ENCODE measurements around the gene BBX. TPM values are rescaled to one million over a fixed set of nuclear protein-coding genes. Genes with fewer than 3 reads are reported as not detected.

BBX gene
- polyA plus RNA-seq, 3 donors, result 15.7 to 25.1 (median 16.6) TPM

DNA sequence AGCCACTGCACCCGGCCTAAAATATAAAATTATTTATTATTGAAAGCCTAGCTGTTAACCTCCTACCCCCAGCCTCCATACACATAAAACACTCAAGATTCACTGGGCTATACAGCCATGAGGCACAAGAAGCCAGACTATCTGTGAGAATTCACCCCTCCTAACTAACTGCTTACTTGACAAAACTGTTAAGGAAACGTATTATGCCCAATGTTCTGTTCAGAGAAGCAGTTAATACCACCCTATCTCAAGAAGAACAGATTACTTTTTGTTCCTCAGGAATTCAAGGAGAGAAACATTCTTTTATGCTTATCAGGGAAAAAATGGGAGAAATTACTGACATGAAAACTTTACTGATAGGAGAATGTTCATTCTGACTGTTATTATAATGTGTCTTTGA is 144.1 kb downstream of the BBX start:
- H3K27me3 ChIP-seq (ENCODE audit: control insufficient read depth in 2 of 2, insufficient read depth in 2 of 2, low read length in 2 of 2), result no peaks in the 10 kb centered on the region
- no peaks in the 10 kb centered on the region for H3K27me3 Mint-ChIP-seq (ENCODE audit: low read depth in 3 of 3)
- H3K27ac Mint-ChIP-seq, result no peak overlapping the region
- no CpG with 5 or more reads among the region's 2 CpGs for WGBS (ENCODE audit: insufficient coverage)
- no peaks in the 10 kb centered on the region for H3K79me2 ChIP-seq (ENCODE audit: insufficient read depth, low read length)
- TF ChIP-seq, protein P1, sequence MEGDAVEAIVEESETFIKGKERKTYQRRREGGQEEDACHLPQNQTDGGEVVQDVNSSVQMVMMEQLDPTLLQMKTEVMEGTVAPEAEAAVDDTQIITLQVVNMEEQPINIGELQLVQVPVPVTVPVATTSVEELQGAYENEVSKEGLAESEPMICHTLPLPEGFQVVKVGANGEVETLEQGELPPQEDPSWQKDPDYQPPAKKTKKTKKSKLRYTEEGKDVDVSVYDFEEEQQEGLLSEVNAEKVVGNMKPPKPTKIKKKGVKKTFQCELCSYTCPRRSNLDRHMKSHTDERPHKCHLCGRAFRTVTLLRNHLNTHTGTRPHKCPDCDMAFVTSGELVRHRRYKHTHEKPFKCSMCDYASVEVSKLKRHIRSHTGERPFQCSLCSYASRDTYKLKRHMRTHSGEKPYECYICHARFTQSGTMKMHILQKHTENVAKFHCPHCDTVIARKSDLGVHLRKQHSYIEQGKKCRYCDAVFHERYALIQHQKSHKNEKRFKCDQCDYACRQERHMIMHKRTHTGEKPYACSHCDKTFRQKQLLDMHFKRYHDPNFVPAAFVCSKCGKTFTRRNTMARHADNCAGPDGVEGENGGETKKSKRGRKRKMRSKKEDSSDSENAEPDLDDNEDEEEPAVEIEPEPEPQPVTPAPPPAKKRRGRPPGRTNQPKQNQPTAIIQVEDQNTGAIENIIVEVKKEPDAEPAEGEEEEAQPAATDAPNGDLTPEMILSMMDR (IDR thresholded peaks at IDR 0.05), result no peak
- H2AFZ ChIP-seq (ENCODE audit: insufficient read depth, low read depth, low read length, poor library complexity, severe bottlenecking), result no peak overlapping the region
- H3K36me3 ChIP-seq (replicated peaks in 1 of 2; ENCODE audit: control insufficient read depth in 1 of 2, insufficient read depth in 2 of 2, low read length in 2 of 2), result no peaks in the 10 kb centered on the region
- H3K4me3 Mint-ChIP-seq, result no peak overlapping the region
- no peak overlapping the region for H3K9ac ChIP-seq (ENCODE audit: insufficient read depth, low read length, poor library complexity, severe bottlenecking)
- H3K9me3 ChIP-seq (replicated peaks in 1 of 2; ENCODE audit: control insufficient read depth in 1 of 2, insufficient read depth in 1 of 2, low read length in 2 of 2), result no peaks in the 10 kb centered on the region
- peaks cover 0 to 3% of the 10 kb centered on the region in 2 donors for H3K36me3 Mint-ChIP-seq
- peaks cover 10% of the 10 kb centered on the region for H3K4me1 Mint-ChIP-seq
- H3K4me2 ChIP-seq (replicated peaks; ENCODE audit: extremely low read depth, low read length, poor library complexity, severe bottlenecking), result no peak overlapping the region
- H3K4me3 ChIP-seq (replicated peaks in 1 of 3; ENCODE audit: low read depth in 2 of 3, low read length in 3 of 3), result no peak overlapping the region
- no peak for DNase-seq
- peaks cover 9 to 10% of the 10 kb centered on the region in 2 donors for H3K4me1 ChIP-seq (ENCODE audit: control insufficient read depth in 1 of 2, insufficient read depth in 2 of 2, low read length in 2 of 2)
- H3K27ac ChIP-seq (ENCODE audit: low read depth in 1 of 2, low read length in 2 of 2), result no peak overlapping the region
- no peaks in the 10 kb centered on the region for H4K20me1 ChIP-seq (ENCODE audit: insufficient read depth, low read length)
- intact Hi-C loops (cut with micrococcal nuclease), result no loop called here
- H3K9me3 Mint-ChIP-seq, result no peaks in the 10 kb centered on the region

DNA sequence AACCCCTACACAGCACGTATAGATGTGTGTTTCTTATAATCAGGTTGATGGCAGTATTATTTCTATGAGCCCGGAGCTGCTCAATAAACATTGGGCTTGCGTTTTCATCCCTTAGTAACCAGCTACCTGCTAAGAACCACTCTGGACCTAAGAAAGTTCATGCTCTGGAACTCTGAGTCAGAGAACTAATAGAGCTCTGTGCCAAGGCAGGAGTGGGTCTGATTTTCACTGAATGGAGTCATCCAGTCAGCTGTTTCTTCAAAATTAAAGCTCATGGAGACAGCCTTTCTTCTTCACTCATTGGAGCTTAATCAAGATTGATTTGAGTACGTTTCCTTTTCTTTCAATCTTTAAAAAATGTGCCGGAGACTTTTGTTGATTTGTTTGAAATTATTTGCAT is 145.7 kb downstream of the BBX start:
- H3K4me1 Mint-ChIP-seq, result peaks cover 2% of the 10 kb centered on the region
- no peaks in the 10 kb centered on the region for H3K9me3 ChIP-seq (replicated peaks in 1 of 2; ENCODE audit: control insufficient read depth in 1 of 2, insufficient read depth in 1 of 2, low read length in 2 of 2)
- no peak overlapping the region for H3K4me2 ChIP-seq (replicated peaks; ENCODE audit: extremely low read depth, low read length, poor library complexity, severe bottlenecking)
- H3K27me3 Mint-ChIP-seq (ENCODE audit: low read depth in 3 of 3), result no peaks in the 10 kb centered on the region
- no CpG with 5 or more reads among the region's 5 CpGs for WGBS (ENCODE audit: insufficient coverage)
- intact Hi-C loops (cut with micrococcal nuclease), result no loop called here
- no peaks in the 10 kb centered on the region for H3K36me3 ChIP-seq (replicated peaks in 1 of 2; ENCODE audit: control insufficient read depth in 1 of 2, insufficient read depth in 2 of 2, low read length in 2 of 2)
- no peak for DNase-seq
- TF ChIP-seq, protein P1 (IDR thresholded peaks at IDR 0.05), result no peak
- H2AFZ ChIP-seq (ENCODE audit: insufficient read depth, low read depth, low read length, poor library complexity, severe bottlenecking), result no peak overlapping the region
- H4K20me1 ChIP-seq (ENCODE audit: insufficient read depth, low read length), result no peaks in the 10 kb centered on the region
- no peaks in the 10 kb centered on the region for H3K27me3 ChIP-seq (ENCODE audit: control insufficient read depth in 2 of 2, insufficient read depth in 2 of 2, low read length in 2 of 2)
- H3K27ac ChIP-seq (ENCODE audit: low read depth in 1 of 2, low read length in 2 of 2), result no peak overlapping the region
- no peak overlapping the region for H3K4me3 Mint-ChIP-seq
- no peak overlapping the region for H3K4me3 ChIP-seq (replicated peaks in 1 of 3; ENCODE audit: low read depth in 2 of 3, low read length in 3 of 3)
- no peaks in the 10 kb centered on the region for H3K4me1 ChIP-seq (ENCODE audit: control insufficient read depth in 1 of 2, insufficient read depth in 2 of 2, low read length in 2 of 2)
- no peaks in the 10 kb centered on the region for H3K9me3 Mint-ChIP-seq
- peaks cover 0 to 3% of the 10 kb centered on the region in 2 donors for H3K36me3 Mint-ChIP-seq
- H3K79me2 ChIP-seq (ENCODE audit: insufficient read depth, low read length), result no peaks in the 10 kb centered on the region
- no peak overlapping the region for H3K27ac Mint-ChIP-seq
- H3K9ac ChIP-seq (ENCODE audit: insufficient read depth, low read length, poor library complexity, severe bottlenecking), result no peak overlapping the region

Data from CD14-positive monocyte (primary cell).